A673 (cell line): ENCODE results near the gene LHX6. TPM values are rescaled to one million over a fixed set of nuclear protein-coding genes. Genes with fewer than 3 reads are reported as not detected.

Source experiments
- BruUV-seq: library from RNA; stranded (reverse); fragments of 400-500 nt; replicated peaks from 2 replicates; lab custom pipeline; 2021; lab: Mats Ljungman, UMichigan
- CTCF ChIA-PET: fragments of 300-600 bp; sonication (Branson Sonifier 250); formaldehyde crosslinking; loops from one replicate; lab custom pipeline; 2022; ENCODE audit warnings: antibody characterized with exemption; lab: Charles Lee
- POLR2A ChIA-PET: fragments of 300-600 bp; sonication (Branson Sonifier 250); formaldehyde crosslinking; loops from one replicate; lab custom pipeline; 2022; ENCODE audit warnings: antibody characterized with exemption; ENCODE audit not compliant: low non-redundant PET; lab: Charles Lee
- DNase-seq: peaks from one replicate; pipeline ENCODE4 v3.0.0-alpha.2; 2015; ENCODE audit warnings: low spot score
- H3K27ac ChIP-seq: fragments of 200-600 bp; sonication (generic); 2 replicates; pipeline ENCODE4 v1.5.1; 2016; ENCODE audit warnings: mixed run types, low read depth, mild to moderate bottlenecking, mixed read lengths, antibody characterized with exemption, low read length; ENCODE audit not compliant: poor library complexity, severe bottlenecking
- H3K27me3 ChIP-seq: fragments of 200-600 bp; sonication (generic); replicated peaks from 2 replicates; pipeline ENCODE4 v1.6.1; 2017; ENCODE audit warnings: mixed run types, low read depth, mild to moderate bottlenecking, mixed read lengths, antibody characterized with exemption, low read length; ENCODE audit not compliant: insufficient read depth, poor library complexity
- H3K36me3 ChIP-seq: fragments of 200-600 bp; sonication (generic); 2 replicates; pipeline ENCODE4 v1.6.1; 2016; ENCODE audit warnings: mixed run types, mild to moderate bottlenecking, mixed read lengths, antibody characterized with exemption, low read length; ENCODE audit not compliant: insufficient read depth, poor library complexity, severe bottlenecking
- H3K4me1 ChIP-seq: fragments of 200-600 bp; sonication (generic); 2 replicates; pipeline ENCODE4 v1.6.1; 2017; ENCODE audit warnings: mixed run types, mild to moderate bottlenecking, mixed read lengths, antibody characterized with exemption, low read length; ENCODE audit not compliant: insufficient read depth, poor library complexity, severe bottlenecking
- H3K4me3 ChIP-seq: fragments of 200-600 bp; sonication (generic); 2 replicates; pipeline ENCODE4 v1.5.1; 2016; ENCODE audit warnings: low read depth, mixed run types, mild to moderate bottlenecking, mixed read lengths, low read length; ENCODE audit not compliant: poor library complexity, severe bottlenecking
- H3K9me3 ChIP-seq: fragments of 200-600 bp; sonication (generic); 2 replicates; pipeline ENCODE4 v1.6.1; 2016; ENCODE audit warnings: mixed run types, low read depth, mild to moderate bottlenecking, mixed read lengths, antibody characterized with exemption, low read length; ENCODE audit not compliant: poor library complexity, severe bottlenecking
- EZH2 ChIP-seq: fragments of 200-600 bp; sonication (generic); IDR thresholded peaks from 2 replicates; pipeline ENCODE4 v1.6.1; 2017; ENCODE audit warnings: borderline replicate concordance, low read depth, mild to moderate bottlenecking, mixed read lengths, antibody characterized with exemption, low read length; ENCODE audit not compliant: poor library complexity, severe bottlenecking
- intact Hi-C: fragments of 100-400 bp; cut with micrococcal nuclease; formaldehyde crosslinking; loops from one replicate; pipeline ENCODE4 v1.10.0; 2022; ENCODE audit not compliant: unreplicated experiment
- total RNA-seq: library from RNA; stranded (reverse); gene quantifications from 2 replicates; pipeline ENCODE4 v1.2.3, GENCODE V29; 2021
- TF ChIP-seq, protein P1 (sequence below): fragments of 300-800, 200-600 bp; sonication (generic); conservative IDR thresholded peaks from 2 replicates; pipeline ENCODE4 v1.5.1; 2017; ENCODE audit warnings: low read depth, mild to moderate bottlenecking, antibody characterized with exemption, low read length, moderate library complexity, mixed read lengths

The LHX6 gene
- total RNA-seq, 1 experiment from 2014 or later: not detected

DNA sequence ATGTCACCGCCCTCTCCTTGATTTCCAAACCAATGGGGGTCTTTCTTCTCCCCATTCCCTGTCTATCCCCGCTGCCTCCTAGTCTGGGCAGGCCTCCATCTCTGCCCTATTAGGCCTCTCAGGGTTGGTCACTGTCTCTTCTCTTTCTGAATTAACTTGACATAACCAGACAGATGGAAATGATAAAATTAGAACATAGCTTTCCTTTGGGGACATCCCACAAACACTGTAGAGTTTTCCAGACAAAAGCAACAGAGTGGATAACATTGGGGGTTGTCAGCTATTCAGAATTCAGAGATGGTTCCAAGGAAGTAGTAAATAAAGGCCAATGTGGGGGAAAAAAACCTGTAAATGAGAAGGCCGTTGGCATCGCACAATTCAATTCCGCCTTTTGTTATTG, 24.7 kb downstream of the LHX6 start:
- H3K9me3 ChIP-seq: no peaks in the 10 kb centered on the region
- H3K27me3 ChIP-seq: peaks cover 20% of the 10 kb centered on the region
- H3K4me1 ChIP-seq: no peaks in the 10 kb centered on the region
- intact Hi-C loops: no loop called here
- POLR2A ChIA-PET: no interaction called here
- no peak overlapping the region for H3K27ac ChIP-seq
- no TSS peak for BruUV-seq
- CTCF ChIA-PET: no interaction called here
- TF ChIP-seq, protein P1, sequence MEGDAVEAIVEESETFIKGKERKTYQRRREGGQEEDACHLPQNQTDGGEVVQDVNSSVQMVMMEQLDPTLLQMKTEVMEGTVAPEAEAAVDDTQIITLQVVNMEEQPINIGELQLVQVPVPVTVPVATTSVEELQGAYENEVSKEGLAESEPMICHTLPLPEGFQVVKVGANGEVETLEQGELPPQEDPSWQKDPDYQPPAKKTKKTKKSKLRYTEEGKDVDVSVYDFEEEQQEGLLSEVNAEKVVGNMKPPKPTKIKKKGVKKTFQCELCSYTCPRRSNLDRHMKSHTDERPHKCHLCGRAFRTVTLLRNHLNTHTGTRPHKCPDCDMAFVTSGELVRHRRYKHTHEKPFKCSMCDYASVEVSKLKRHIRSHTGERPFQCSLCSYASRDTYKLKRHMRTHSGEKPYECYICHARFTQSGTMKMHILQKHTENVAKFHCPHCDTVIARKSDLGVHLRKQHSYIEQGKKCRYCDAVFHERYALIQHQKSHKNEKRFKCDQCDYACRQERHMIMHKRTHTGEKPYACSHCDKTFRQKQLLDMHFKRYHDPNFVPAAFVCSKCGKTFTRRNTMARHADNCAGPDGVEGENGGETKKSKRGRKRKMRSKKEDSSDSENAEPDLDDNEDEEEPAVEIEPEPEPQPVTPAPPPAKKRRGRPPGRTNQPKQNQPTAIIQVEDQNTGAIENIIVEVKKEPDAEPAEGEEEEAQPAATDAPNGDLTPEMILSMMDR: no peak
- no peak for TF ChIP-seq EZH2
- H3K36me3 ChIP-seq: no peaks in the 10 kb centered on the region
- DNase-seq: no peak
- no peak overlapping the region for H3K4me3 ChIP-seq

DNA sequence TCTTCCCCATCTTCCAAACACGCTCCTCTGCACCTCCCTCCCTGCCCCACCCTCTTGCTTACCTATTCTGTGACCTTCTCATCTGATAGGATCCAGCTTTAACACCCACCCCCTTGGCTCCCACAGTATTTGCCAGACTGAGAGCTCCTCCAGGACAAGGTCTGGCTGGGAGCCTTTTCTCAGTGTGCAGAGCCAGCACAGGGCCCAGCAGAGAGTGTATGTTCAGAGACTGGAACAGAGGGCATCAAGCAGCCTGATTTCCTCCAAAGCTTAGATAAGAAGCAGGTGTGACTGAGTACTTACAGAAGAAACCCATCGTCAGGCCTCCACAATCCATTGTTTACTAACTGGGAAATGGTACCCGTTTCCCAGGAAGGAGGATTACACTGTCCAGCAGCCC, 26.6 kb downstream of the LHX6 start:
- no peaks in the 10 kb centered on the region for H3K4me1 ChIP-seq
- H3K27me3 ChIP-seq: peaks cover 25% of the 10 kb centered on the region
- ChIA-PET CTCF (no interaction called here), POLR2A (no interaction called here)
- no peak for DNase-seq
- no TSS peak for BruUV-seq
- H3K9me3 ChIP-seq: no peaks in the 10 kb centered on the region
- TF ChIP-seq EZH2: no peak
- TF ChIP-seq, protein P1: no peak
- H3K27ac ChIP-seq: no peak overlapping the region
- no peak overlapping the region for H3K4me3 ChIP-seq
- intact Hi-C loops: no loop called here
- H3K36me3 ChIP-seq: no peaks in the 10 kb centered on the region

DNA sequence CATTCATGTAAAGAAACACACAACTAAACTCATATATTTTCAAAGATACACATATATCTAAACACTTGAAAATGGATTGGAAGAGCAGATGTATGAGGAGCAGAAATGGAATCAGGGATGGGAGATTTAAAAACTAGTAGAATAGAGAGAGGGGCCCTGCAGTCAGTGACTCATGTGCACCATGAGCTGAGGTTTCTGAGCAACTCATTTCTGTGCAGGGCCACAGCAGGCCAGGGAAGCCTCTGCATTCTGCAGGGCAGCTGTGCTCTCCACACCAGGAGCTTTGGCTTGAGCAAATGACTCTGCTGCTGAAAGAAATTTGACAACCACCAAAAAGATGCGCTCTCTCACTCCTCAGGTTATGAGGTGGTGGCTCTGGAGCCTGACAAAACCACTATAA, 27.1 kb downstream of the LHX6 start:
- no TSS peak for BruUV-seq
- Histone ChIP-seq H3K27ac (no peak overlapping the region), H3K4me3 (no peak overlapping the region), H3K9me3 (no peaks in the 10 kb centered on the region), H3K36me3 (no peaks in the 10 kb centered on the region), H3K27me3 (peaks cover 25% of the 10 kb centered on the region), H3K4me1 (no peaks in the 10 kb centered on the region)
- DNase-seq: no peak
- ChIA-PET CTCF (no interaction called here), POLR2A (no interaction called here)
- intact Hi-C loops: no loop called here
- TF ChIP-seq, protein P1: no peak
- TF ChIP-seq EZH2: no peak
